Measurements from ENCODE around the gene AOPEP. TPM values are rescaled to one million over a fixed set of nuclear protein-coding genes. Genes with fewer than 3 reads are reported as not detected.

Gene AOPEP
- polyA plus RNA-seq, 6 donors from 2014 or later = 5.2 to 11.8 (median 8.2) TPM

GRCh38 chr9:94754976-94755475 is 28.5 kb downstream of the AOPEP start:
- ATAC-seq (ENCODE audit: low read depth in 2 of 2) (no peak), DNase-seq (no peak)
- no peak overlapping the region for H3K4me3 Mint-ChIP-seq
- peaks cover 3 to 5% (median 4%) of the 10 kb centered on the region in 3 donors for H3K4me1 Mint-ChIP-seq
- H3K9me3 Mint-ChIP-seq = peaks cover 0 to 7% (median 3%) of the 10 kb centered on the region in 7 donors
- H3K27ac Mint-ChIP-seq = no peak overlapping the region
- H3K27me3 Mint-ChIP-seq = no peaks in the 10 kb centered on the region
- H3K36me3 Mint-ChIP-seq = peaks cover under 1 to 2% of the 10 kb centered on the region in 2 donors

- peaks cover 0 to 6% of the 10 kb centered on the region in 2 donors for H3K36me3 Mint-ChIP-seq
- H3K4me3 Mint-ChIP-seq = no peak overlapping the region
- H3K9me3 Mint-ChIP-seq = peaks cover 0 to 2% (median 0%) of the 10 kb centered on the region in 7 donors
- DNase-seq = no peak
- ATAC-seq (ENCODE audit: low read depth in 2 of 2) = no peak
- peak overlapping the region in 1 of 6 donors; percentile 50 for H3K27ac Mint-ChIP-seq
- H3K4me1 Mint-ChIP-seq = peaks cover 3 to 4% (median 4%) of the 10 kb centered on the region in 3 donors
- no peaks in the 10 kb centered on the region for H3K27me3 Mint-ChIP-seq
These were observed 30.7 kb downstream of the AOPEP start for GRCh38 chr9:94757158-94757557.

- no peak overlapping the region for H3K27ac Mint-ChIP-seq
- peaks cover 0 to 4% (median 3%) of the 10 kb centered on the region in 3 donors for H3K4me1 Mint-ChIP-seq
- DNase-seq (no peak), ATAC-seq (ENCODE audit: low read depth in 2 of 2) (no peak)
- no peaks in the 10 kb centered on the region for H3K27me3 Mint-ChIP-seq
- H3K4me3 Mint-ChIP-seq = no peak overlapping the region
- peaks cover 0 to 2% (median 0%) of the 10 kb centered on the region in 7 donors for H3K9me3 Mint-ChIP-seq
- H3K36me3 Mint-ChIP-seq = peaks cover 0 to 6% of the 10 kb centered on the region in 2 donors
These were observed 31.5 kb downstream of the AOPEP start for GRCh38 chr9:94758031-94758430.

- no peak overlapping the region for H3K4me3 Mint-ChIP-seq
- no peaks in the 10 kb centered on the region for H3K27me3 Mint-ChIP-seq
- H3K4me1 Mint-ChIP-seq = peaks cover 0 to 4% (median 3%) of the 10 kb centered on the region in 3 donors
- DNase-seq (no peak), ATAC-seq (ENCODE audit: low read depth in 2 of 2) (no peak)
- peaks cover 0 to 2% (median 0%) of the 10 kb centered on the region in 7 donors for H3K9me3 Mint-ChIP-seq
- peak overlapping the region in 1 of 6 donors; percentile 23 for H3K27ac Mint-ChIP-seq
- peaks cover 0 to 6% of the 10 kb centered on the region in 2 donors for H3K36me3 Mint-ChIP-seq
These were observed 32.4 kb downstream of the AOPEP start for GRCh38 chr9:94758880-94759279.

GRCh38 chr9:94760010-94760409 is 33.5 kb downstream of the AOPEP start:
- Mint-ChIP-seq H3K27me3 (no peaks in the 10 kb centered on the region), H3K9me3 (peaks cover 0 to 2% (median 0%) of the 10 kb centered on the region in 7 donors), H3K4me3 (no peak overlapping the region), H3K36me3 (peaks cover 0 to 6% of the 10 kb centered on the region in 2 donors), H3K4me1 (peaks cover 0 to 5% (median 4%) of the 10 kb centered on the region in 3 donors), H3K27ac (no peak overlapping the region)
- ATAC-seq (ENCODE audit: low read depth in 2 of 2) (no peak), DNase-seq (no peak)

GRCh38 chr9:94760660-94761059 is 34.2 kb downstream of the AOPEP start:
- Mint-ChIP-seq H3K27ac (no peak overlapping the region), H3K4me1 (peaks cover 0 to 5% (median 4%) of the 10 kb centered on the region in 3 donors), H3K36me3 (peaks cover 0 to 6% of the 10 kb centered on the region in 2 donors), H3K9me3 (no peaks in the 10 kb centered on the region), H3K4me3 (no peak overlapping the region), H3K27me3 (no peaks in the 10 kb centered on the region)
- DNase-seq (no peak), ATAC-seq (ENCODE audit: low read depth in 2 of 2) (no peak)

- no peak for DNase-seq
These were observed 35.0 kb downstream of the AOPEP start for GRCh38 chr9:94761481-94761880.

GRCh38 chr9:94767331-94768072 is 41.0 kb downstream of the AOPEP start:
- Mint-ChIP-seq H3K9me3 (no peaks in the 10 kb centered on the region), H3K4me1 (peaks cover 2 to 11% (median 6%) of the 10 kb centered on the region in 3 donors), H3K27me3 (no peaks in the 10 kb centered on the region), H3K4me3 (no peak overlapping the region), H3K27ac (peak overlapping the region in 1 of 6 donors; percentile 14), H3K36me3 (peaks cover 10 to 16% of the 10 kb centered on the region in 2 donors)
- DNase-seq (no peak), ATAC-seq (ENCODE audit: low read depth in 2 of 2) (no peak)

More at GRCh38 chr9:94761481-94761880, 35.0 kb downstream of the AOPEP start:
- peaks cover 0 to 6% of the 10 kb centered on the region in 2 donors for H3K36me3 Mint-ChIP-seq
- no peaks in the 10 kb centered on the region for H3K9me3 Mint-ChIP-seq
- no peak overlapping the region for H3K4me3 Mint-ChIP-seq
- no peak for ATAC-seq (ENCODE audit: low read depth in 2 of 2)
- H3K4me1 Mint-ChIP-seq = peaks cover 0 to 5% (median 4%) of the 10 kb centered on the region in 3 donors
- H3K27me3 Mint-ChIP-seq = no peaks in the 10 kb centered on the region
- no peak overlapping the region for H3K27ac Mint-ChIP-seq

GRCh38 chr9:94768766-94769165 is 42.3 kb downstream of the AOPEP start:
- peaks cover 2 to 15% (median 11%) of the 10 kb centered on the region in 3 donors for H3K4me1 Mint-ChIP-seq
- DNase-seq (no peak), ATAC-seq (ENCODE audit: low read depth in 2 of 2) (no peak)
- peaks cover 20 to 24% of the 10 kb centered on the region in 2 donors for H3K36me3 Mint-ChIP-seq
- H3K27me3 Mint-ChIP-seq = no peaks in the 10 kb centered on the region
- no peaks in the 10 kb centered on the region for H3K9me3 Mint-ChIP-seq
- no peak overlapping the region for H3K4me3 Mint-ChIP-seq
- no peak overlapping the region for H3K27ac Mint-ChIP-seq

- no peak overlapping the region for H3K27ac Mint-ChIP-seq
- DNase-seq (no peak), ATAC-seq (ENCODE audit: low read depth in 2 of 2) (no peak)
- no peaks in the 10 kb centered on the region for H3K9me3 Mint-ChIP-seq
- H3K4me3 Mint-ChIP-seq = no peak overlapping the region
- H3K36me3 Mint-ChIP-seq = peaks cover 20 to 24% of the 10 kb centered on the region in 2 donors
- peaks cover 0 to 15% (median 11%) of the 10 kb centered on the region in 3 donors for H3K4me1 Mint-ChIP-seq
- no peaks in the 10 kb centered on the region for H3K27me3 Mint-ChIP-seq
These were observed 43.8 kb downstream of the AOPEP start for GRCh38 chr9:94770334-94770733.

- DNase-seq (no peak), ATAC-seq (ENCODE audit: low read depth in 2 of 2) (no peak)
- Mint-ChIP-seq H3K27ac (no peak overlapping the region), H3K9me3 (no peaks in the 10 kb centered on the region), H3K27me3 (no peaks in the 10 kb centered on the region), H3K36me3 (peaks cover 20 to 24% of the 10 kb centered on the region in 2 donors), H3K4me1 (peaks cover 0 to 15% (median 11%) of the 10 kb centered on the region in 3 donors), H3K4me3 (peak overlapping the region in 1 of 8 donors; percentile 18)
These were observed 44.6 kb downstream of the AOPEP start for GRCh38 chr9:94771096-94771495.

GRCh38 chr9:94772144-94772543 is 45.6 kb downstream of the AOPEP start:
- H3K36me3 Mint-ChIP-seq = peaks cover 16 to 20% of the 10 kb centered on the region in 2 donors

GRCh38 chr9:94772639-94773303 is 46.3 kb downstream of the AOPEP start:
- DNase-seq = no peak
- Mint-ChIP-seq H3K36me3 (peaks cover 14% of the 10 kb centered on the region in 2 donors), H3K4me1 (peaks cover 0 to 11% (median 11%) of the 10 kb centered on the region in 3 donors), H3K9me3 (no peaks in the 10 kb centered on the region), H3K27ac (no peak overlapping the region), H3K4me3 (no peak overlapping the region), H3K27me3 (no peaks in the 10 kb centered on the region)
- ATAC-seq (ENCODE audit: low read depth in 2 of 2) = no peak

More at GRCh38 chr9:94772144-94772543, 45.6 kb downstream of the AOPEP start:
- Mint-ChIP-seq H3K9me3 (no peaks in the 10 kb centered on the region), H3K27ac (peak overlapping the region in 1 of 6 donors; percentile 66), H3K27me3 (no peaks in the 10 kb centered on the region), H3K4me1 (peaks cover 0 to 15% (median 11%) of the 10 kb centered on the region in 3 donors), H3K4me3 (no peak overlapping the region)
- no peak for DNase-seq
- no peak for ATAC-seq (ENCODE audit: low read depth in 2 of 2)
